ENCODE data around the gene LMX1A. TPM values are rescaled to one million over a fixed set of nuclear protein-coding genes. Genes with fewer than 3 reads are reported as not detected.

Gene LMX1A
- total RNA-seq, 1 donor from 2014 or later, result not detected

GRCh38 chr1:165265196-165265838 is 91.2 kb downstream of the LMX1A start:
- no peak for DNase-seq

GRCh38 chr1:165259706-165260428 is 96.6 kb downstream of the LMX1A start:
- no peak for DNase-seq

- DNase-seq, result no peak
Measured at GRCh38 chr1:165259236-165259635, 97.3 kb downstream of the LMX1A start.

GRCh38 chr1:165257969-165258459 is 98.5 kb downstream of the LMX1A start:
- no peak for DNase-seq

GRCh38 chr1:165254896-165255625 is 101.5 kb downstream of the LMX1A start:
- no peak for DNase-seq

GRCh38 chr1:165254376-165254775 is 102.1 kb downstream of the LMX1A start:
- DNase-seq, result no peak

GRCh38 chr1:165253818-165254254 is 102.7 kb downstream of the LMX1A start:
- DNase-seq, result no peak

- DNase-seq, result no peak
Measured at GRCh38 chr1:165248969-165249571, 107.4 kb downstream of the LMX1A start.

- no peak for DNase-seq
Measured at GRCh38 chr1:165241952-165242351, 114.6 kb downstream of the LMX1A start.

GRCh38 chr1:165241321-165241720 is 115.2 kb downstream of the LMX1A start:
- DNase-seq, result no peak

GRCh38 chr1:165240492-165240891 is 116.0 kb downstream of the LMX1A start:
- DNase-seq, result no peak

- no peak for DNase-seq
Measured at GRCh38 chr1:165239873-165240272, 116.6 kb downstream of the LMX1A start.

GRCh38 chr1:165235777-165236291 is 120.7 kb downstream of the LMX1A start:
- no peak for DNase-seq

- DNase-seq, result no peak
Measured at GRCh38 chr1:165235155-165235776, 121.2 kb downstream of the LMX1A start.

- DNase-seq, result no peak
Measured at GRCh38 chr1:165234149-165234548, 122.4 kb downstream of the LMX1A start.

- no peak for DNase-seq
Measured at GRCh38 chr1:165228676-165229075, 127.8 kb downstream of the LMX1A start.

GRCh38 chr1:165228111-165228655 is 128.3 kb downstream of the LMX1A start:
- DNase-seq, result no peak

GRCh38 chr1:165226326-165226725 is 130.2 kb downstream of the LMX1A start:
- no peak for DNase-seq

- no peak for DNase-seq
Measured at GRCh38 chr1:165225650-165226049, 130.9 kb downstream of the LMX1A start.

- no peak for DNase-seq
Measured at GRCh38 chr1:165225062-165225461, 131.5 kb downstream of the LMX1A start.

- no peak for DNase-seq
Measured at GRCh38 chr1:165224504-165224903, 132.0 kb downstream of the LMX1A start.

GRCh38 chr1:165222580-165222979 is 133.9 kb downstream of the LMX1A start:
- DNase-seq, result no peak

Data from occipital lobe (tissue), 2 donors.